Astrocyte (in vitro differentiated cells and primary cell): ENCODE results near the gene ZNF410.

Experiments used
- EZH2 ChIP-seq: IDR thresholded peaks from 2 replicates; pipeline ENCODE4 v1.6.1; 2012; ENCODE audit warnings: mild to moderate bottlenecking, low read length, inconsistent platforms; ENCODE audit not compliant: insufficient read depth
- TF ChIP-seq, protein P1 (sequence below): IDR thresholded peaks from 2 replicates; pipeline ENCODE4 v1.5.1; 2011; ENCODE audit warnings: low read depth, mild to moderate bottlenecking, inconsistent platforms, low read length, moderate library complexity; ENCODE audit not compliant: insufficient read depth

DNA sequence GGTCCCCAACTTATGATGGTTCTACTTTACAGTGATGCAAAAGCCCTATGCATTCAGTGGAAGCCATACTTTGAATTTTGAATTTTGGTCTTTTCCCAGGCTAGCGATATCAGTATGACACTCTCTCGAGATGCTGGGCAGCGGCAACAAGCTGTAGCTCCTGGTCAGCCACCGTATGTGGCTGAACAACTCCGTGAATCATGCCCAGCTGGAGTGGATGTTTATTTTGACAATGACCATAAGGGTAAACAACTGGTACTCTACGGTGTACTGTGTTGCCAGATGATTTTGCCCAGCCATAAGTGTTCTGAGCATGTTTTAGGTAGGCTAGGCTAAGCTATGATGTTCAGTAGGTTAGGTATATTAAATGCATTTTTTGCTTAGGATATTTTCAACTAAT, 8.2 kb upstream of the ZNF410 start:
- TF ChIP-seq, protein P1, sequence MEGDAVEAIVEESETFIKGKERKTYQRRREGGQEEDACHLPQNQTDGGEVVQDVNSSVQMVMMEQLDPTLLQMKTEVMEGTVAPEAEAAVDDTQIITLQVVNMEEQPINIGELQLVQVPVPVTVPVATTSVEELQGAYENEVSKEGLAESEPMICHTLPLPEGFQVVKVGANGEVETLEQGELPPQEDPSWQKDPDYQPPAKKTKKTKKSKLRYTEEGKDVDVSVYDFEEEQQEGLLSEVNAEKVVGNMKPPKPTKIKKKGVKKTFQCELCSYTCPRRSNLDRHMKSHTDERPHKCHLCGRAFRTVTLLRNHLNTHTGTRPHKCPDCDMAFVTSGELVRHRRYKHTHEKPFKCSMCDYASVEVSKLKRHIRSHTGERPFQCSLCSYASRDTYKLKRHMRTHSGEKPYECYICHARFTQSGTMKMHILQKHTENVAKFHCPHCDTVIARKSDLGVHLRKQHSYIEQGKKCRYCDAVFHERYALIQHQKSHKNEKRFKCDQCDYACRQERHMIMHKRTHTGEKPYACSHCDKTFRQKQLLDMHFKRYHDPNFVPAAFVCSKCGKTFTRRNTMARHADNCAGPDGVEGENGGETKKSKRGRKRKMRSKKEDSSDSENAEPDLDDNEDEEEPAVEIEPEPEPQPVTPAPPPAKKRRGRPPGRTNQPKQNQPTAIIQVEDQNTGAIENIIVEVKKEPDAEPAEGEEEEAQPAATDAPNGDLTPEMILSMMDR, result no peak
- no peak for TF ChIP-seq EZH2
